ENCODE data around the gene NUB1.

Gene NUB1

GRCh38 chr7:151412318-151412717 lies 70.7 kb downstream of the NUB1 start:
- Mint-ChIP-seq H3K36me3 (ENCODE audit: low read depth) (peaks cover 2% of the 10 kb centered on the region), H3K4me3 (no peak overlapping the region), H3K9me3 (no peaks in the 10 kb centered on the region), H3K27me3 (ENCODE audit: low read depth) (peaks cover 59% of the 10 kb centered on the region), H3K4me1 (ENCODE audit: low read depth) (peaks cover 11% of the 10 kb centered on the region), H3K27ac (no peak overlapping the region)

DNA sequence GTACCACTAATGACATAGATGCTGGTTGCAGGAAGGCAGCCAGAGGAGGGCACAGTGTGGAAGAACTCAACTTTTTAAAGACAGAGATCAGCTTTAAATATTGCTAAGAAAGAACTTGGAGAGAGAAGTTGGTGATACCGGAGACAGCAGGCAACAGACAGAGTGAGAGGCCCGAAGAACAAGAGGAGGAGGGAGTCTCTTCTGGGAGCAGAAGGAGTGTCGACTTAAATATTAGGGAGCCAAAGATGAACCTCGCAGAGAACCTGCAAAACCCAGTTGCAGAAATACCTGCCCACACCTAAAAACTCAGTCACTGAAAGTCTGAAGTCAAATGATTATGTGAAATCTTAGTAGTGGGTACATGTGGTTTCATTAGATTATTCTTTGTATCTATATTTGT lies 71.6 kb downstream of the NUB1 start:
- Mint-ChIP-seq H3K27me3 (ENCODE audit: low read depth) (peaks cover 60% of the 10 kb centered on the region), H3K27ac (no peak overlapping the region), H3K4me3 (no peak overlapping the region), H3K36me3 (ENCODE audit: low read depth) (peaks cover 3% of the 10 kb centered on the region), H3K9me3 (peaks cover 3% of the 10 kb centered on the region), H3K4me1 (ENCODE audit: low read depth) (peaks cover 11% of the 10 kb centered on the region)

- H3K36me3 Mint-ChIP-seq (ENCODE audit: low read depth), result peaks cover 5% of the 10 kb centered on the region
- no peak overlapping the region for H3K27ac Mint-ChIP-seq
- no peak overlapping the region for H3K4me3 Mint-ChIP-seq
- peaks cover 52% of the 10 kb centered on the region for H3K27me3 Mint-ChIP-seq (ENCODE audit: low read depth)
- H3K9me3 Mint-ChIP-seq, result peaks cover 5% of the 10 kb centered on the region
- peaks cover 6% of the 10 kb centered on the region for H3K4me1 Mint-ChIP-seq (ENCODE audit: low read depth)
Observed at GRCh38 chr7:151415375-151416105, 73.9 kb downstream of the NUB1 start.

GRCh38 chr7:151416112-151416940 lies 74.7 kb downstream of the NUB1 start:
- H3K27me3 Mint-ChIP-seq (ENCODE audit: low read depth), result peaks cover 45% of the 10 kb centered on the region
- no peak overlapping the region for H3K4me3 Mint-ChIP-seq
- H3K27ac Mint-ChIP-seq, result no peak overlapping the region
- H3K9me3 Mint-ChIP-seq, result peaks cover 5% of the 10 kb centered on the region
- peaks cover 6% of the 10 kb centered on the region for H3K4me1 Mint-ChIP-seq (ENCODE audit: low read depth)
- peaks cover 3% of the 10 kb centered on the region for H3K36me3 Mint-ChIP-seq (ENCODE audit: low read depth)

DNA sequence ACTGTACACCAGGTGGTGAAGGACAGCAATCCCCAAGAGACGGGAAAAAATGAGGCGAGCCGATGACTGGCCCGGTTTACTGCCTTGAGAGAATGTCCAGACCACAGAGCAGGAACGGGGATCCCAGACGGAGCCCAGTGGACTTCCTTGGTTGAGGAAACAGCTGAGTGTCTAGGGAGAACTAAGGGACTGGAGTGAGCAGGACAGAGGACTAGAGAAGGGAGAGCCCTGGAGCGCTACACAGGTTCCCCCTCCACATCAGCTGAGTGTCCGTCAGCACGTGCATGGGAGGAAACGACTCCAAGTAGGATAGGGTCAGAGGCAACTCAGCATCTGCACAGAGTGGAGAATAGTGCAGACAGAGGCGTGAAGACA lies 75.3 kb downstream of the NUB1 start:
- H3K4me1 Mint-ChIP-seq (ENCODE audit: low read depth), result peaks cover 6% of the 10 kb centered on the region
- peaks cover 3% of the 10 kb centered on the region for H3K36me3 Mint-ChIP-seq (ENCODE audit: low read depth)
- peaks cover 42% of the 10 kb centered on the region for H3K27me3 Mint-ChIP-seq (ENCODE audit: low read depth)
- H3K4me3 Mint-ChIP-seq, result no peak overlapping the region
- H3K9me3 Mint-ChIP-seq, result peaks cover 5% of the 10 kb centered on the region
- H3K27ac Mint-ChIP-seq, result no peak overlapping the region

DNA sequence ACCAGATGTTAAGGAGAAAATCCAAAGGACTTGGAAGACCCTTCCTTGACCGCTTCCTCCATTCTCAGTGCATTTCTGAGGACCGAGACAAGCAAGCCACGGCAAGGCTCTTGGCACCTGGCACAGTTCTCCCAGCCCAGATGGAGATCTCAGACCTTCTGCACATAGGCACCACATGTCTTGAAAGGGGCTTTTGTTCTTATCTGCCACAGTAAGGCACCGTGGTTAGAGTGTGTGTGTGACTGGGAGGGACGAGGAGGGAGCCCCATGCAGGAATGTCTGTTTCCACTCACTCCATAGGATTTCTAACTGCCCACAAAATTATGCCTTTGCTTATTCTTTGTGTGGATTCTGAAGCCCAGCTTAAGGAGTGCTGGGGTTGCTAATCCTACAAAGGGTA lies 78.5 kb downstream of the NUB1 start:
- Mint-ChIP-seq H3K36me3 (ENCODE audit: low read depth) (peaks cover 3% of the 10 kb centered on the region), H3K27ac (no peak overlapping the region), H3K27me3 (ENCODE audit: low read depth) (peaks cover 20% of the 10 kb centered on the region), H3K4me1 (ENCODE audit: low read depth) (no peaks in the 10 kb centered on the region), H3K9me3 (peaks cover 5% of the 10 kb centered on the region), H3K4me3 (no peak overlapping the region)

DNA sequence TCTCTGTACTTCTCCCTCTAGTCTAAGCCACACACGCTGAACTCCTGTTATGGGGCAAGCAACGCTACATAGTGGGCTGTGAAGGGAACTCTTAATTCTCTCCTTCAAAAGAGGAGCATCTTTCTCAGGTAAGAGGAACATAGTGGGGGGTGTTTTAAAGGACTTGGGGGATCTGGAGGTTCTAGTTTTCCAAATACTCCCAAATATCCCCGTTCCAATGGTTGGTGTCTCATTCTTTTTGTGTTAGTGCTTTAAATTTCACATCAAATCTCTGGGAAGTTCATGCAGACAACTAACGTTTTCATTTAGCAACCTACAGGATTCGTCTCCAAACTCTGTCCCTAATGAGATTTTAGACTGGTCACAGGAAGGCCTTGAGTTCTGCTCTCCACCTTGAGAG lies 80.6 kb downstream of the NUB1 start:
- Mint-ChIP-seq H3K27ac (no peak overlapping the region), H3K36me3 (ENCODE audit: low read depth) (peaks cover 3% of the 10 kb centered on the region), H3K4me3 (no peak overlapping the region), H3K27me3 (ENCODE audit: low read depth) (peaks cover 18% of the 10 kb centered on the region), H3K9me3 (peaks cover 5% of the 10 kb centered on the region), H3K4me1 (ENCODE audit: low read depth) (no peaks in the 10 kb centered on the region)

DNA sequence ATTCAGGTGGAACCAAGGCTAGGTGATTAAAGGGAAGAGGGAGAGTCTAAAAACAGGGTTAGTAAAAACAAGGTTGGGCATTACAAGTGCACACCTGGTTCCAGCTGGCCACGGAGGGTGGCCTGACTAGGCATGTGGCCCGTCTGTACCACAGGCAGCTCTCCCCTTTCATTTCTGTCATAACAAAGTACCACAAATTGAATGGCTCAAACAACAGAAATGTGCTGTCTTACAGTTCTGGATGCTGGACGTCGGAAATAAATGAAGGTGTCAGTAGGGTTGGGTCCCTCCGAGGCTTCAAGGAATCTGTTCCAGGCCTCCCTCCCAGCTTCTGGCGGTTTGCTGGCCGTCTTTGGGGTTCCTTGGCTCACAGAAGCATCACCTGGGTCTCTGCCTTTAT lies 81.6 kb downstream of the NUB1 start:
- H3K27ac Mint-ChIP-seq, result no peak overlapping the region
- H3K9me3 Mint-ChIP-seq, result peaks cover 2% of the 10 kb centered on the region
- H3K36me3 Mint-ChIP-seq (ENCODE audit: low read depth), result peaks cover 2% of the 10 kb centered on the region
- peaks cover 17% of the 10 kb centered on the region for H3K27me3 Mint-ChIP-seq (ENCODE audit: low read depth)
- H3K4me1 Mint-ChIP-seq (ENCODE audit: low read depth), result peaks cover 1% of the 10 kb centered on the region
- H3K4me3 Mint-ChIP-seq, result no peak overlapping the region

- H3K4me1 Mint-ChIP-seq (ENCODE audit: low read depth), result peaks cover 7% of the 10 kb centered on the region
- peaks cover 15% of the 10 kb centered on the region for H3K27me3 Mint-ChIP-seq (ENCODE audit: low read depth)
- H3K36me3 Mint-ChIP-seq (ENCODE audit: low read depth), result peaks cover 2% of the 10 kb centered on the region
- H3K27ac Mint-ChIP-seq, result no peak overlapping the region
- no peak overlapping the region for H3K4me3 Mint-ChIP-seq
- H3K9me3 Mint-ChIP-seq, result no peaks in the 10 kb centered on the region
Observed at GRCh38 chr7:151423936-151424335, 82.3 kb downstream of the NUB1 start.

GRCh38 chr7:151424799-151425198 lies 83.2 kb downstream of the NUB1 start:
- H3K4me1 Mint-ChIP-seq (ENCODE audit: low read depth), result peaks cover 14% of the 10 kb centered on the region
- no peak overlapping the region for H3K27ac Mint-ChIP-seq
- no peak overlapping the region for H3K4me3 Mint-ChIP-seq
- H3K9me3 Mint-ChIP-seq, result no peaks in the 10 kb centered on the region
- H3K27me3 Mint-ChIP-seq (ENCODE audit: low read depth), result peaks cover 15% of the 10 kb centered on the region
- peaks cover 2% of the 10 kb centered on the region for H3K36me3 Mint-ChIP-seq (ENCODE audit: low read depth)

GRCh38 chr7:151425670-151426440 lies 84.2 kb downstream of the NUB1 start:
- Mint-ChIP-seq H3K9me3 (no peaks in the 10 kb centered on the region), H3K27ac (no peak overlapping the region), H3K4me1 (ENCODE audit: low read depth) (peaks cover 18% of the 10 kb centered on the region), H3K27me3 (ENCODE audit: low read depth) (peaks cover 15% of the 10 kb centered on the region), H3K36me3 (ENCODE audit: low read depth) (no peaks in the 10 kb centered on the region), H3K4me3 (no peak overlapping the region)

DNA sequence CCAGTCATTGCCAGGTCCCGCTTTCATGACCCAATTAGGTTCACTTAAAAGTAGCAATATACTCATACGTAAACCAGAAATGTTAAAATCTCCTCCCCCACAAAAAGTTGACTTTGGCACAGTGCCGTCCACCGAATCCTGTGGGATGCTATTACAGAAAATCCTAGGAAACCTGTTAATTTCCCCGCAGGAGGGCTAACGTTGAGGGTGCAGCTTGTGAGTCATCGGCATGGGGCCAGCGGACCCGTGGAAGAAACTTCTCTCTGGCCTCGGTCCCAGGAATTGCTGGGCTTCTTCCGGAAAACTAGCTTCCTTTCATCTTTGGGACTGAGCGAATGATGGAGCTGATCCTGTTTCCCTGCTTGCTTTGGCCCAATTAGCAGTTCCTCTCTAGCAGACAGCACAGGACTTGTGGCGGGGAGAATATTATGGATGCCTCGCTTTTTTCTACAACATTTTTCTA lies 84.9 kb downstream of the NUB1 start:
- H3K9me3 Mint-ChIP-seq, result no peaks in the 10 kb centered on the region
- peaks cover 18% of the 10 kb centered on the region for H3K4me1 Mint-ChIP-seq (ENCODE audit: low read depth)
- H3K4me3 Mint-ChIP-seq, result no peak overlapping the region
- H3K27ac Mint-ChIP-seq, result no peak overlapping the region
- H3K36me3 Mint-ChIP-seq (ENCODE audit: low read depth), result no peaks in the 10 kb centered on the region
- H3K27me3 Mint-ChIP-seq (ENCODE audit: low read depth), result peaks cover 15% of the 10 kb centered on the region

DNA sequence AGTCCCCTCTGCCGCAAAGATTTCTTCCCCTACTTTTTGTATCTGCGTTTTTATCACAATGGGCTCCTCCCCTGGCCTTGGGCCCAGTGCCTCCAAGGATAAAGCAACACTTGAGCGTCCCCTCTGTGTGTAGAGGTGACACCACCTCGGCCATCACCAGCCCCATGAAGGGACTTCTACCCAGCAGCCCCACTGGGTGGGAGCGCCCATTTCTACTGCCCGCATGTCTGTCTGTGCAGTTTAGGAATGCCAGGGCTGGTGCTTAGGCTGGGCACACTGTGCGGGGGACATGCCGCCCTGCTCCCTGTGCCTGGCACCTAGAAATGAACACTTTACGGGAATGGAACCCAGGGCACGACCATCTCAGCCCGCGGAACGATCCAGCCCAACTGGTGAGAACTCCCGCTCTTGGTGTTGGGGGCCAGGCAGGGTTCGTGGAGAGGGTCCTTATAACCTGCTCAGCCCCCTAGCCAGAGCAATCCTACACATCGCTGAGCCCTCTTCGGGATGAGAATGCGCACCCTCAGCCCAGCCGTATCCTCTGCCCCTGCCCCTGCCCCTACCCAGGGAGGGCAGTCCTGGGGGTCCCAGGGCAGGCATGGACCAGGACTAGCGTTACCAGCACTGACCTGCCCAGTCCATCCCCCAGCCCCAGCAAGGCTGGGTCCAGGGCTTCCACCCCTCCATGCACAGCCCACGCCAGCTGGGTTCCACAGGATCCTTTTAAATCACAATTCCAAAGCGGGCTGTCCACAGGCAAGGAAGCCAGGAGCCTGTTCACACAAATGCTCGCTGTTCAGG lies 85.5 kb downstream of the NUB1 start:
- Mint-ChIP-seq H3K27me3 (ENCODE audit: low read depth) (peaks cover 10% of the 10 kb centered on the region), H3K4me1 (ENCODE audit: low read depth) (peaks cover 18% of the 10 kb centered on the region), H3K4me3 (no peak overlapping the region), H3K36me3 (ENCODE audit: low read depth) (no peaks in the 10 kb centered on the region), H3K9me3 (no peaks in the 10 kb centered on the region), H3K27ac (no peak overlapping the region)
